SK-N-SH (cell line): ENCODE data around the gene CCDC102B.

Experiments
- ELF1 ChIP-seq: IDR thresholded peaks from 2 replicates; pipeline ENCODE4 v1.4.0; 2012
- EP300 ChIP-seq, 2 experiments: IDR thresholded peaks; 2 replicates each; pipeline versions ENCODE4 v1.4.0 to v1.6.1; 2012; ENCODE audit warnings: borderline replicate concordance in 1 of 2, low read depth in 1 of 2, low read length in 1 of 2
- EZH2phosphoT487 ChIP-seq: fragments of 200-600 bp; sonication (generic); IDR thresholded peaks from 2 replicates; pipeline ENCODE4 v1.6.1; 2017; ENCODE audit warnings: low read depth, mixed run types, mild to moderate bottlenecking, antibody characterized with exemption, moderate library complexity, borderline replicate concordance
- JUND ChIP-seq: IDR thresholded peaks from 2 replicates; pipeline ENCODE4 v1.4.0; 2012
- TF ChIP-seq, protein P1 (sequence below): fragments of 200-600 bp; sonication (generic); IDR thresholded peaks from 2 replicates; pipeline ENCODE4 v1.6.1; 2017; ENCODE audit warnings: antibody characterized with exemption, mild to moderate bottlenecking, moderate library complexity
- TF ChIP-seq, protein P2 (sequence below): fragments of 150-350 bp; IDR thresholded peaks from 2 replicates; pipeline ENCODE4 v1.6.1; 2016; ENCODE audit warnings: mild to moderate bottlenecking, low read depth, low read length

DNA sequence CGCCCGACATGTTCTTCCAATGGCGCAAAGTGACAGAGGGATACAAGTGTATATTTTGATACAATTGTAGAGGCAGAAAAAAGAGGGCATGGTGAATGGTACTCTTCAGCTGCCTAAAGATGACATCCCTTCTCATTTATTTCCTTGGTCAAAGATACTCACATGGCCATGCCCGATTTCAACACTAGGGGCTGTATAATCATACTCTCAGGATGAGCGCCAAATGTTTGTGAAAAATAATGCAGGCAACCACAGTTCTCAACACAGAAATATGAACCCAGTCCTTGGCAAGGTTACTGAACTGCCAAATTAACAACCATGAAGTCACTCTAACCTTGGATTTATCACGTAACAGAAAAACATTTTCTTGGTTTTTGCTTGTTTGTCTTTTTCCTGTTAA is 204.4 kb downstream of the CCDC102B start:
- TF ChIP-seq, protein P1, sequence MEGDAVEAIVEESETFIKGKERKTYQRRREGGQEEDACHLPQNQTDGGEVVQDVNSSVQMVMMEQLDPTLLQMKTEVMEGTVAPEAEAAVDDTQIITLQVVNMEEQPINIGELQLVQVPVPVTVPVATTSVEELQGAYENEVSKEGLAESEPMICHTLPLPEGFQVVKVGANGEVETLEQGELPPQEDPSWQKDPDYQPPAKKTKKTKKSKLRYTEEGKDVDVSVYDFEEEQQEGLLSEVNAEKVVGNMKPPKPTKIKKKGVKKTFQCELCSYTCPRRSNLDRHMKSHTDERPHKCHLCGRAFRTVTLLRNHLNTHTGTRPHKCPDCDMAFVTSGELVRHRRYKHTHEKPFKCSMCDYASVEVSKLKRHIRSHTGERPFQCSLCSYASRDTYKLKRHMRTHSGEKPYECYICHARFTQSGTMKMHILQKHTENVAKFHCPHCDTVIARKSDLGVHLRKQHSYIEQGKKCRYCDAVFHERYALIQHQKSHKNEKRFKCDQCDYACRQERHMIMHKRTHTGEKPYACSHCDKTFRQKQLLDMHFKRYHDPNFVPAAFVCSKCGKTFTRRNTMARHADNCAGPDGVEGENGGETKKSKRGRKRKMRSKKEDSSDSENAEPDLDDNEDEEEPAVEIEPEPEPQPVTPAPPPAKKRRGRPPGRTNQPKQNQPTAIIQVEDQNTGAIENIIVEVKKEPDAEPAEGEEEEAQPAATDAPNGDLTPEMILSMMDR = peak; percentile 39; the same call in 1 of the 2 replicates
- TF ChIP-seq EZH2phosphoT487 (no peak), JUND (no peak), EP300 (IDR thresholded peaks at IDR 0.05; ENCODE audit: borderline replicate concordance in 1 of 2, low read depth in 1 of 2, low read length in 1 of 2) (no peak), ELF1 (no peak)
- TF ChIP-seq, protein P2, sequence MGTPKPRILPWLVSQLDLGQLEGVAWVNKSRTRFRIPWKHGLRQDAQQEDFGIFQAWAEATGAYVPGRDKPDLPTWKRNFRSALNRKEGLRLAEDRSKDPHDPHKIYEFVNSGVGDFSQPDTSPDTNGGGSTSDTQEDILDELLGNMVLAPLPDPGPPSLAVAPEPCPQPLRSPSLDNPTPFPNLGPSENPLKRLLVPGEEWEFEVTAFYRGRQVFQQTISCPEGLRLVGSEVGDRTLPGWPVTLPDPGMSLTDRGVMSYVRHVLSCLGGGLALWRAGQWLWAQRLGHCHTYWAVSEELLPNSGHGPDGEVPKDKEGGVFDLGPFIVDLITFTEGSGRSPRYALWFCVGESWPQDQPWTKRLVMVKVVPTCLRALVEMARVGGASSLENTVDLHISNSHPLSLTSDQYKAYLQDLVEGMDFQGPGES = no peak
